GM18498 (cell line): ENCODE results near the gene UBL4A.
"Not testable (repeated sequence)": the region's sequence is repeated elsewhere in the genome, so short reads cannot be mapped to it uniquely, and the experiment has no call there.

ENCODE experiments used
- ATAC-seq: cut with Tn5 transposase; IDR thresholded peaks from one replicate; pipeline ENCODE4 v1.9.1; 2021; ENCODE audit warnings: mild to moderate bottlenecking, moderate library complexity; ENCODE audit not compliant: unreplicated experiment

The UBL4A gene

GRCh38 chrX:154509455-154509854, 23.0 kb upstream of the UBL4A start:
- no peak for ATAC-seq

GRCh38 chrX:154508384-154508745, 21.9 kb upstream of the UBL4A start:
- ATAC-seq, result no peak

DNA sequence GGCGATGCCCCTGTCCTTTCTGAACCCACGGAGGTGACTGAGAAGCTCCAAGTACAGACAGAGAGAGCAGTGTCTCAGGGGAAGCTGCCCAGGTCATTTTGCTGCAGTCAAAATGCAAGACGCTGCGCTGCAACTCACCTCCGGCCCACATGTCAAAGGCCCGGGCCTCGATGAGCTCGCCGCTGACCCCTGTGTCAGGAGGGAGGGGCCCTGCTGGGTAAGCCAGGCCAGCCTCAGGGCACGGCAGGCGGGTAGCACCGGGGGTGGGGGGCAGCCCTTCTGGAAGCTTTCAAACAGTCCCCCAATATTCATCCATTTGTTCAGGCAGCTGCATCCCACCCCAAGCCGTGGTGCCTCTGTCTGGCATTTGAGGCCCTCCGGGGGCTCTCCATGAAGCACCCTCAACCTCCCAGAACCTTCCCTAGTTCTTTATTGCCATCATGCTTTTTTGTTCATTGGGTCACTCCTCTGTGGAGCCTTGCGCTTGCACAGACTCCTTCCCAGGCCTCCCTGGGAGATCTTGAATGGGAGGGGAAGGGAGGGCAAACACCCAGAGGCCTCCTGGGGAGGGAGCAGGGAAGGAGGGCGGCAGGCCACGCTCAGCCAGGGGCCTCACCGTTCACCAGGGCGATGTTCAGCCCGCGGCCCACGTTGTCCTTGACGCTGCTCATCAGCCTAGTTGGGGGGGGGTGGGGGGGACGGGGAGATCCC, 21.4 kb upstream of the UBL4A start:
- no peak for ATAC-seq

GRCh38 chrX:154506483-154507332, 20.3 kb upstream of the UBL4A start:
- no peak for ATAC-seq

GRCh38 chrX:154505734-154506133, 19.3 kb upstream of the UBL4A start:
- no peak for ATAC-seq

DNA sequence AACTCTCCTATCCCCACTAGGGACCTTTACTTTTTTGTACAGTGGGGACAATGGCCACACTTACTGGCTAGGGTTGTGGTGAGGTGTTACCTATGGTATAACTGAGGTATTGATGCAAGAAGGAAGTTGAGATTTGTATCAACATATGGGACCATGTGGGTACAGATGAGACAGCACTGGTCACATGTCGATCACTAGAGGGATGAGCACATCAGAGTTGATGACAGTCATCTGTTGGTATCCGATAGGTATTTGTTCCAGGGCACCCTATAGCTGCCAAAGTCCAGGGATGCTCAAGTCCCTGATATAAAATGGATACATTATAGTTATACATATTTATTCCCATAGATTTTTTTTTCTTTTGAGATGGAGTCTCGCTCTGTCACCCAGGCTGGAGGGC, 16.6 kb upstream of the UBL4A start:
- no peak for ATAC-seq

- ATAC-seq, result no peak
Measured at GRCh38 chrX:154502098-154502497, 15.7 kb upstream of the UBL4A start.

- not testable (repeated sequence) for ATAC-seq
Measured at GRCh38 chrX:154501423-154501822, 15.0 kb upstream of the UBL4A start.

GRCh38 chrX:154496591-154497137, 10.2 kb upstream of the UBL4A start:
- not testable (repeated sequence) for ATAC-seq

DNA sequence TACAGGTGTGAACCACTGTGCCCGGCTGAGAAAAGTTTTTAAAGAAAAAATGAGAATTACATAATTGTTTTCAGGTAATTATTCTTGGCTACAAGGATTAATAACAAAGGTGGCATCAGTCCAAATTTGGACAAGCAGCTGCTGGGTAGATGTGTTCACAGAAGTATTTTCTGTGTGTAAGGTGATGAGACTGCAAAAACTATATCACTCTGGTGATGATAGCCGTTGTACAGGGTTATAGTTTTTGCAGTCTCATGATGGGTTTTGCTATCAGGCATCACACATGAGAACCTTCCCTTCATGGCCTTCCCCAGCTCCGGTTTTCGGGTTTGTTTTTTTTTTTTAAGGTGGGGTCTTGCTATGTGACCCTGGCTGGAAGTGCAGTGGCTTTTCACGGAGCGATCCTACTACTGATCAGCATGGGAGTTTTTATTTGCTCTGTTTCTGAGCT, 9.1 kb upstream of the UBL4A start:
- ATAC-seq, result no peak

DNA sequence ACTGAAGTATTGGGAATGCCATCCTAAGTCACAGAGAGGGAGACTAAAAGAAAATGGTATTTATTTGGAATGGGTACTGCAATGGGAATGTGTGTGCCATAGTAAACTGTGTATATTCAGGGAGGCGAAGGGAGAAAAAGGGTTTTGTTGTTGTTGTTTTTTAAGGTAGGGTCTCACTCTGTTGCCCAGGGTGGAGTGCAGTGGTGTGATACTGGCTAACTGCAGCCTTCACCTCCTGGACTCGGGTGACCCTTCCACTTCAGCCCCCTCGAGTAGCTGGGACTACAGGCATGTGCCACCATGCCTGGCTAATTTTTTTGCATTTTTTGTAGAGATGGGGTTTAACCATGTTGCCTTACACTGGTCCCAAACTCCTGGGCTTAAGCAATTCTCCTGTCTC, 8.3 kb upstream of the UBL4A start:
- ATAC-seq, result no peak

GRCh38 chrX:154490414-154491083, 4.1 kb upstream of the UBL4A start, which contains the start of gene SLC10A3:
TSS of gene SLC10A3 (minus strand) at chrX:154490629. CDS start at chrX:154488940, 1,689 bp downstream.
- peak; percentile 80 for ATAC-seq

GRCh38 chrX:154490021-154490413, 3.6 kb upstream of the UBL4A start:
- ATAC-seq, result peak; percentile 23

DNA sequence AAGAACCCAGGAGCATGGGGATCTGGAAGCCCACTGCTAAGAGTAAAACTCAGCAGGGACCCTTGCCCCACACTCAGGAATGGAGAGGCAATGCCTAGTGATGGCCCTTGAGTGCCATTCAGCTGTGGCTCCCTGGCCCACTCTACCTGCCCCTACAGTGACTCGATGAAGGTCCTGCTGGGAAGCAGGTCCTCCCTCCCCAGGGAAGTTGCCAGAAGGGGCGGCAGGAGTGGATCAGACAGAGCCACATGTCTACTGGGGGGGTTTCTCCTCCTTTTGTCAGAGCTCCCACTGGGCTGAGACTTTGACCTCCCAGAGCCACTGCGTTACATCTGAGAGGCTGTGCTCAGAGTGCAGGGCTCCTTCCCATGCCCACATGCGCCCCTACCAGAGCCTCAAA, 2.8 kb upstream of the UBL4A start:
- ATAC-seq, result no peak

GRCh38 chrX:154488336-154489075, 2.1 kb upstream of the UBL4A start:
- no peak for ATAC-seq

- no peak for ATAC-seq
Measured at GRCh38 chrX:154487518-154488290, 1.3 kb upstream of the UBL4A start.

DNA sequence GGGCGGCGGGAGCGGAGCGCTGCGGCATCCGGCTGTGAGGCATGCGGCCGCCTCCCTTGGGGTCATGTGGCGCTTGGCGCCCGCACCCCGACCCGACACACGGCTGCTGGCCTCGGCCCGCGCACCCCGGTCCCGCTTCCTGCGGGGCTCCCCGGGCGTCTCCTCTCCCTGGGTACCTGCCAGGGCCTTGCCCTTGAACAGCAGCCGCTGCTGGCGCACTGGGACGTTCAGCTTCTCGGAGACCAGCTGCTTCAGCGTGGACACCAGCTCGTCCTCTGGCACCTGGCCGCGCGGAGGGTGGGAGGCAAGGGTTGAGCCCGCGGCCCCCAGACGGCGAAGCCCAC, 391 bp downstream of the UBL4A start:
- ATAC-seq, result no peak

- ATAC-seq, result no peak
Measured at GRCh38 chrX:154485150-154486051, 1.0 kb downstream of the UBL4A start.
